NCI-H446 treated with DMSO at 0.1 percent for 48 hours (cell line): Measurements from ENCODE around the gene SPTLC3.

Experiments used
- DNase-seq: peaks from one replicate; lab custom pipeline; 2025; lab: John Stamatoyannopoulos, UW

The SPTLC3 gene

DNA sequence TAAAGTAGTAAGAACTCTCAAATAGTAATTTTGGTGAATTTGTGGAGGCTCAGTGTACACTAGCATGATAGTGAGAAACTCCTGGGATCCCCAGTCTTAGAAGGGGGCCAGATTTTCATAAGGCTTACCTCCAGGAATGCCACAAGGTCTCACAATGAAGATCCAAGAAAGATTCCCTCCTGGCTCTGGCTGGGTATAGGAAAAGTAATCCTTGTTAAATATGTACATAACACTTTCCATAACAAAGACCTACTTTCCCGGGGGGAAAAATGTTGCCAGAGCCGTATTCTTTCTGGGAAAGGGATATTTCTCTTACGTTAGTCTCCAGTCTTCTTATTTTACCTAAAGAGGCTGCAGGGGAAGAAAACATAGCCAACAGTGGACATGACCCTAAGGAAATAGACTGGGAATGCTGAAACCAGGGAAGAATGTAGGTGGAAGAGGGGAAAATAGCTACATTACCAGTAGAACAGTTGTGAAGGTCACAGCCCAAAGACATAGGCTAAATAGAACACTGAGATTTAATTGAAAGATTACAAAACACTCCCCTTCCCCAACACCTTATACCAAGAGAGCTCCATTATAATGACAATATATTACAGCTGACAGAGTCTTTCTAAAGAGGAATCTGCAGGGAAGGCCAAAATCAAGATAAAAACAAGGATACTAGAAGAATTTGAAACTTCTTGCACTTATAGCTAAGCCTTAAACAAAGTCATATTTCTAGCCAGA lies 177.4 kb downstream of the SPTLC3 start:
- no peak for DNase-seq

DNA sequence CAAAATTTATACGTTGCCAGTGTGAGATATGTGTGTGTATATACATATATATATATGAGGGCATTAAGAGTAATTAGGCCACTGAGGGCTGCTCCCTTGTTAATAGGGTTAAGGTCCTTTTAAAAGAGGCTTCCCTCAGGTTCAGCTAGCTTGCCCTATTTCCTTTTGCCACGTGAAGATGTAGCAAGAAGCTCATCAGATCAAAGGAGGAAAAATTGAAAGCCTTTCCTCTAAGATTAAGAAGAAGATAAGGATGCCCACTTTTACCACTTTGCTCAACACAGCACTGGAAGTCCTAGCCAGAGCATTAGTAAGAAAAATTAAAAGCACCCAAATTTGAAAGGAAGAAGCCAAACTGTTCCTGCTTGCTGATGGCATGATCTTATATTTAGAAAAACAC lies 179.1 kb downstream of the SPTLC3 start:
- no peak for DNase-seq

DNA sequence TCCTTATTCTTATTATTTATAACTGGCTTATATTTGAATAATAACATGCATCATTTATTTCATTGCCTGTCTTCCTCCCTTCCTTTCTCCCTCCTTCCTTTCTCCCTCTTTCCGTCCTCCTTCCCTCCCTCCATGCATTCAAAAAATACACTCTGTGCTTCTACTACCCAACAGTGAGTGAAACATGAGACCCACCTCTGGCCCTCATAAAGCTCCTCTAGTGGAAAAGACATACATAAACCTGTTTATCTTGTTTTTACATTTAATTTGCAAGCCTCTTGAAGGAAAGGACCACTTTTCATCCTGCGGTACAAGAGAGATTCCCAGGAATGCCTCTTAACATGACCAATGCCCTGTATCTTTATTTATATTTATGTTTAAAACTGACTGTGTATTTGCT lies 190.5 kb downstream of the SPTLC3 start:
- DNase-seq: no peak

DNA sequence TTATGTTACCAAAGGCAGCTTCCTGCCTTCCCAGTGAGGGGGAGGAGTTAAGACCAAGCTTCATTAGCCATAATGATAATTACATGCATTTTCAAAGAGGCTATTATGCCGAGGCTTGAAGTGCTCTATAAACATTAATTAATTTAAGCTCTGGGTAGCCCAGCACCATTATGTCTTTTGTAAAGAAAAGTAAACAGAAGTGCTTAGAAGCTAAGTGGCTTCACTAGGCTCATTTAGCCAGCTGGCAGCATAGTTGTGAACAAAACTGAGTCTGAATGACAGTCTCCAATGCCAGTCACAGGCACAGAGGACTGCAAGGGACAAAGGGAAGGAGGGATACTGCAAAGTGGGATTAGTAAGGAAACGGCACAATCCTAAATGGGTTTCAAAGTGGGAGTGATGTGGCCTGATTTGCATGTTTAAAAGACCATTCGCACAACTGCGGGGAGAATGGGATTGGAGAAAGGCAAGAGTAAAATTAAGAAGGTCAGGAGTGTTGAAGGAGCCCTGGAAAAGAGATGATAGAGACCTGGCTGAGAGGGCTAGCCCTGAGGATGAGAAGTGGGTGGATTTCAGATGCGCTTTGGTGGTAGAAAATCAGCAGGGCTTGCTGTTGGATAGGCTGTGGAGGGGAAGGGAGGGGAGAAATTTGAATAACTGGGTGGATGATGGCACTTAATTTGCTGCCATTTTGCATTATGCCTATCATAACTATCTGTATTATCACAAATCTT lies 192.2 kb downstream of the SPTLC3 start:
- no peak for DNase-seq

DNA sequence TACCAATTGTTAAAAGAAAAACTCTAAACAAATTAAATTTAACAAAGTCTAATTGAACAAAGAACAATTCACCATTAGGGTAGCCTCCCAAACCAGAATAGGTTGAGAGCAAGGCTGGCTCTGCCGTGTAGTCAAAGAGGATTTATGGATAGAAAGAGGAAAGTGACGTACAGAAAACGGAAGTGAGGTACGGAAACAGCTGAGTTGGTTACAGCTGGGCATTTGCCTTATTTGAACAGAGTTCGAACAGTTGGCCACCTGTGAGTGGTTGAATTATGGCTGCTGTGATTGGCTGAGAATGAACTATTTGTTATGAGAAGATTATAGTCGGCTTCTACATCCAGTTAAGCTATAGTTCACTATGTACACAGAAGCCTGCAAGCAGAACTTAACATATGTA lies 193.8 kb downstream of the SPTLC3 start:
- DNase-seq: no peak

DNA sequence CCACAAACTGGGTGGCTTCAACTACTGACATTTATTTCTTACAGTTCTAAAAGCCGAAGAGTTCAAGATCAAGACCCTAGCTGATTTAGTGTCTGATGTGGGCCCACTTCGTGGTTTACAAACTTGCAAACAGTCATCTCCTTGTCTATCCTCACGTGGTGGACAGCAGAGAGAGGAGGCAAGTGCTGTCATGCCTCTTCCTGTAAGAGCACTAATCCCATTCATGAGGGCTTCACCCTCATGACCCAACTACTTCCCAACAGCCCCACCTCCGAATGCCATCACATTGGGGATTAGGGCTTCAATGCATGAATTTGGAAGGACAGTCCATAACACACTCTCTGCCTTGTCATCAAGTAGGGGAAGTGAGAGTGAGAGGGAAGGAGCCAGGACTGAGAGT lies 196.7 kb downstream of the SPTLC3 start:
- no peak for DNase-seq

DNA sequence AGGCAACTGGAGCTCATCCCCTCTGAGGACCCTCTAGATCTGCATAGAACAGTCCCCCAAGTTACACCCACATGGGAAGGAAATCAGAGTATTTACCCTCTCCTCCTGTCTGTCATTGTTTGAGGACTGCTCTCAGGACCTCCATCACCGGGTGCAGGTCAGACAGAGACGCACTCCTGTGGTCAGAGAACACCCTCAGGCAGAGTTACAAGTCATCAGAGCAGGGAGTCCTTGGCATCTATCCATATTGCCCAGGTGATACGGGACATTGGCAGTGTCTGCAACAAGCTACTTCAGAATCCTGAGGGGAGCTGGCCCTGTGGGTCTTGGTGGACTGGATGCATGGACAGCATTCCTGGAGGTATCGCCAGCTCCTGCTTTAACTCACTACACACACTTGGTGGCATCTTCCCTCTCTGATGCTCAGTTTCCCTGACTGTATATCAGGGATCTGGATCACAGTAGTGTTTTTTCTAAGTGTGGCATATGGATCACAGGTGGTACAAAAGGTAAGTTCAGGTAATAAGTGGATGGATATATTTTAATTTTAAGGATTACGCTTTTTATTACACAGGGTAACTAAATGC lies 197.2 kb downstream of the SPTLC3 start:
- no peak for DNase-seq

DNA sequence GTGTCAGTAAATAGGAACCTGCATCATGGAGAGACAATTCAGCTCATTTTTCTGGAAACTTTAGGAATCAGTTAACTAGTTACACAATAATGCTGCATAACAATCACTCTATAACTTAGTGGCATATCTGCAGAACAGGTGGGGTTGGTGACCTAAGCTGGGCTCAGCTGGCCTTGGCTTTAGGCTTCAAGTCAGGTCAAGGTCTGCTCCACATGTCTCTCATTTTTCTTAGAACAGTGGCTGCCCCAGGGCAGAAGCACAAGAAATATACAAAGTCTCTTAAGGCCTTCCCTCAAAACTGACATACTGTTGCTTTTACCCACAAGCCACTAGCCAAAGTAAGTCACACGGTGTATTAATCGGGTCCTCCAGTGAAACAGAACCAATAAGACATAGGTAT lies 198.2 kb downstream of the SPTLC3 start:
- no peak for DNase-seq

DNA sequence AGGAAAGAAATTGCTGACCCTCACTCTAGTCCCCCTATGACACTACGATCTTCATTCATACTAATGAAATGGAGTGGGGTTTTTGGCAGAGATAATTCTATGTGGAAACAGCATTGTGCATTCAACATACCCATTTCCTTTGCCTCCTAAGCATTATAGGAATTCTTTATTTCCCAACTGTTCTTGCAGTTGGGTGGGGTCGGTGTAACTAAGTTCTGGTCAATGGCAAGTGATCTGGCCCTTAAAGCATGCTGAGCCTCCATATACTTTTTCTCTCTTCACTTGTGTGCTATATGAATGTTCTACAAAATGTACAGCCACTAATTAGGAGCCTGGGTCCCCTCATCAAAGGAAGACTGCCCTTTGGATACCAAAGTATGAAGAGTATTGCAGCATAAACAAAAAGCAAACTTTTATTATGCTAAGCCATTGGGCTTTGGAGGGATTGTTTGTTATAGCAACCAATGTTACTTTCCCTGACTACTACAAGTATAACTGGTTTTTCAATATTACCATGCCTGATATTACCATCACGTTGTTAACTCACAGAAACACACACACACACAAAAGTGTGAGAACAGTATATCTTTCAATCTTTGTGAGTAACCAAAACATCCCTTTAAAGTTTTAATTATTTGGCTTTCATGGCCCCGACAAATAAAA lies 203.3 kb downstream of the SPTLC3 start:
- DNase-seq: no peak

DNA sequence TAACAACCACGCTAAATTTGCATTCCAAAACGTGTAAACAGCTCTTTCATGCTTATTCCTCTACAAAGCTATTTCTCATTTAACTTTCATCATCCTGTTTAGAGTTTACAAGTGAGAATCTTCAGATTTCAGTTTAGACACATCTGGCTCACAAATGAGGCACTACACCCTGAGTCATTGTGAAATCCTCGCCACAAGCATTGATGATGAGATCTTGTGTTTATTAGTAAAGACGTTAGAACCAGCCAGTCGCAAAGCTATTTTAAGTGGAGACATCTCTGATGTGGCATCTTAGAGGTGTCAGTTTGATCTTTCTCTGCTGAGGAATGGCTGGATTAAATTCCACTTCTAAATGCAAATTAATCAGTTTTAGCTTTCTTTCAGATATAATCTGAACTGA lies 204.0 kb downstream of the SPTLC3 start:
- DNase-seq: no peak

DNA sequence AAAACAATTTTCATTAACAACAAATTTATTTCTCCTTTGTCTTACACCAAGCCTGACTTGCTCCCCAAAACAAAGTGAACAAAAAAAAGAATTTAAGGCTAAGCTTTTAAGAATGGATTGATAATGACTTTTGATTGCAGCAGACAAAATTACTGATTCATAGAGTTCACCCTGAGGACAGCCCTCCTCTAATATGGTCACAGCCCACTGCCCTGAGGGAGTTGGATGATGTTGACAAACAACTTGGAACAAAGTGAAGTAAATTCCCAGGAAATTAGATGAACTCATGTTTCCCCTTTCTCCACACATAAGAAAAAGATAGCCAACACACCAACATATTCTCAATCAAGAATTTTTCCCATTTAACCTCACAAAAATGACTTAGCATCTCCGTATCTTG lies 204.6 kb downstream of the SPTLC3 start:
- DNase-seq: no peak

DNA sequence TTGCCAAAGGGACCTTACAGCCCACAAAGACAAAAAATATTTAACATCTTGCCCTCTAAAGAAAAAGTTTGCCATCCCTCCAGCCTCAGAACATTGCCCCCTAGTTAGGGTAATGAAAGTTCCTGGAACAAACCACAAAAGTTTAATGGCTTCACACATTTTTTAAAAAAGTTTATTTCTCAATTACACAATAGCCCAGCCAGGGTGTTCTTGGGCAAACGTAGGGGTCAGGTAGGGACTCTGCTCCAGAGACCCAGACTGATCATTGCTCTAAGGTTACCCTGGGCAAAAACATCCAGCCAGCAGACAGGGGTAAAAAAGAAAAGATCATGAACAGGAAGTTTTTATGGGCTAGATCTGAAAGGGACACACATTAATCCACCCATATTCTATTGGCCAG lies 207.8 kb downstream of the SPTLC3 start:
- no peak for DNase-seq
